ENCODE measurements around the gene NCBP2L. TPM values are rescaled to one million over a fixed set of nuclear protein-coding genes. Genes with fewer than 3 reads are reported as not detected.
A peak's percentile ranks its signal among the peaks of the same experiment; 100 is the strongest.

The NCBP2L gene
- total RNA-seq: under 1 TPM in 1 of 4 donors, not detected in 3; 0.11 TPM

- Histone ChIP-seq H3K4me3 (peak within 1 kb of the TSS; percentile 64 to 74 (median 68)), H3K27me3 (no peaks in the 10 kb centered on the region), H3K27ac (peak within 1 kb of the TSS; percentile 91 to 96 (median 93)), H3K9me3 (no peaks in the 10 kb centered on the region), H3K36me3 (no peaks in the 10 kb centered on the region), H3K4me1 (peaks cover 6 to 7% of the 10 kb centered on the region in 2 donors)
- intact Hi-C loops (cut with DNase I; ENCODE audit: low total_unique reads) (loop anchor here (1.0 to 5.0 kb wide), 5 partner anchors 50 to 240 kb away; partner anchors contain the start of gene MID2), in situ Hi-C loops (cut with MboI; ENCODE audit: low sequenced_read_pairs in 4 of 4) (loop anchor here (5.0 to 25.0 kb wide), 5 partner anchors 60 to 765 kb away; partner anchors contain the start of gene MORC4 (in 1 of the 4))
- no peak for ATAC-seq
- TF ChIP-seq POLR2A (IDR thresholded peaks at IDR 0.05) (no peak), CTCF (IDR thresholded peaks at IDR 0.05 in 4 of 5, conservative IDR thresholded peaks at IDR 0.05 in 1 of 5) (peak in 1 of 5 experiments; percentile 7)
- DNase-seq: no peak
Observed at GRCh38 chrX:107777536-107777832, at the start of gene NCBP2L. NCBP2L (plus strand) TSS chrX:107777733; CDS start chrX:107794221, 16,488 bp downstream.

GRCh38 chrX:107728371-107729099, 49.0 kb upstream of the NCBP2L start:
- Histone ChIP-seq H3K4me3 (no peak overlapping the region), H3K4me1 (peaks cover 89 to 91% of the 10 kb centered on the region in 2 donors), H3K9me3 (no peaks in the 10 kb centered on the region), H3K36me3 (no peaks in the 10 kb centered on the region), H3K27me3 (no peaks in the 10 kb centered on the region), H3K27ac (peak overlapping the region; percentile 87 to 96 (median 94))
- intact Hi-C loops (cut with DNase I; ENCODE audit: low total_unique reads): loop anchor here (2.0 kb wide), 1 partner anchor 46 kb away; the partner anchor contains the start of gene TSC22D3
- ATAC-seq (peak; percentile 39 to 44), DNase-seq (peak; percentile 43 to 75)
- peak in 1 of 5 experiments; percentile 12 for TF ChIP-seq CTCF (IDR thresholded peaks at IDR 0.05 in 4 of 5, conservative IDR thresholded peaks at IDR 0.05 in 1 of 5)
- TF ChIP-seq POLR2A (IDR thresholded peaks at IDR 0.05): peak in 1 of 2 donors; percentile 9
- in situ Hi-C loops (cut with MboI; ENCODE audit: low sequenced_read_pairs in 4 of 4): no loop called here

- intact Hi-C loops (cut with DNase I; ENCODE audit: low total_unique reads): loop anchor here (2.0 kb wide), 1 partner anchor 45 kb away; the partner anchor contains the start of gene TSC22D3
- Histone ChIP-seq H3K9me3 (no peaks in the 10 kb centered on the region), H3K36me3 (no peaks in the 10 kb centered on the region), H3K27me3 (no peaks in the 10 kb centered on the region), H3K27ac (peak overlapping the region; percentile 87 to 96 (median 94)), H3K4me1 (peaks cover 84 to 91% of the 10 kb centered on the region in 2 donors), H3K4me3 (no peak overlapping the region)
- TF ChIP-seq CTCF (IDR thresholded peaks at IDR 0.05 in 4 of 5, conservative IDR thresholded peaks at IDR 0.05 in 1 of 5) (no peak), POLR2A (IDR thresholded peaks at IDR 0.05) (peak in 1 of 2 donors; percentile 26)
- in situ Hi-C loops (cut with MboI; ENCODE audit: low sequenced_read_pairs in 4 of 4): loop anchor here in 1 of 4 donors (5.0 kb wide), 1 partner anchor 43 kb away; no protein-coding TSS in a partner anchor
- DNase-seq: peak; percentile 77 to 88
- peak; percentile 45 to 61 for ATAC-seq
Observed at GRCh38 chrX:107729558-107730297, 47.8 kb upstream of the NCBP2L start.

- Histone ChIP-seq H3K27me3 (no peaks in the 10 kb centered on the region), H3K36me3 (no peaks in the 10 kb centered on the region), H3K27ac (peak overlapping the region; percentile 87 to 96 (median 94)), H3K4me1 (peaks cover 79 to 91% of the 10 kb centered on the region in 2 donors), H3K4me3 (no peak overlapping the region), H3K9me3 (no peaks in the 10 kb centered on the region)
- no peak for DNase-seq
- in situ Hi-C loops (cut with MboI; ENCODE audit: low sequenced_read_pairs in 4 of 4): loop anchor here in 1 of 4 donors (5.0 kb wide), 1 partner anchor 42 kb away; no protein-coding TSS in a partner anchor
- no peak for ATAC-seq
- intact Hi-C loops (cut with DNase I; ENCODE audit: low total_unique reads): no loop called here
- no peak for TF ChIP-seq POLR2A (IDR thresholded peaks at IDR 0.05)
Observed at GRCh38 chrX:107730298-107730655, 47.3 kb upstream of the NCBP2L start.

Data from gastrocnemius medialis (tissue), 4 donors.